Measurements from ENCODE around the gene MOXD1.

DNA sequence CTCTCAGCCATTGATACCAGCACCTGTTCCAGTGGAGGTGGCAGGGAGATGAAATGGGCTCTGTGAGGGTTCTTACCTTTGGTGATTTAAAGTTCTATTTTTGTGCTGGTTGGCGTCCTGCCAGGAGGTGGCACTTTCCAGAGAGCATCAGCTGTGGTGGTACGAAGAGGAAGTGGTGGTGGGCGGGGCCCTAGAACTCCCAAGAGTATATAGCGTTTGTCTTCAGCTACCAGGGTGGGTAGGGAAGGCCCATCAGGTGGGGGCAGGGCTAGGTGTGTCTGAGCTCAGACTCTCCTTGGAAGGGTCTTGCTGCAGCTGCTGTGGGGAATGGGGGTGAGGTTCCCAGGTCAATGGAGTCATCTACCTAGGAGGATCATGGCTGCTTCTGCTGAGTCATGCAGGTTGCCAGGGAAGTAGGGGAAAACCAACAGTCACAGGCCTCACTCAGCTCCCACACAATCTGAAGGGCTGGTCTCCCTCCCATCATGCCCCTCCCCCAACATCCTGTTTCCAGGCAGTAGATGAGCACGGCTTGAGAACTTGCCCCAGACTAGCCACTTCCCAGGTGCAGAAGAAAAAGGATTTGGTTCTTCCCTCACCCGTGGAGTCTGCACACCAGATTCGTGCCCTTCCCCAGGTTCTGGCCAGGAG lies 46.6 kb downstream of the MOXD1 start:
- TF ChIP-seq, protein P1, sequence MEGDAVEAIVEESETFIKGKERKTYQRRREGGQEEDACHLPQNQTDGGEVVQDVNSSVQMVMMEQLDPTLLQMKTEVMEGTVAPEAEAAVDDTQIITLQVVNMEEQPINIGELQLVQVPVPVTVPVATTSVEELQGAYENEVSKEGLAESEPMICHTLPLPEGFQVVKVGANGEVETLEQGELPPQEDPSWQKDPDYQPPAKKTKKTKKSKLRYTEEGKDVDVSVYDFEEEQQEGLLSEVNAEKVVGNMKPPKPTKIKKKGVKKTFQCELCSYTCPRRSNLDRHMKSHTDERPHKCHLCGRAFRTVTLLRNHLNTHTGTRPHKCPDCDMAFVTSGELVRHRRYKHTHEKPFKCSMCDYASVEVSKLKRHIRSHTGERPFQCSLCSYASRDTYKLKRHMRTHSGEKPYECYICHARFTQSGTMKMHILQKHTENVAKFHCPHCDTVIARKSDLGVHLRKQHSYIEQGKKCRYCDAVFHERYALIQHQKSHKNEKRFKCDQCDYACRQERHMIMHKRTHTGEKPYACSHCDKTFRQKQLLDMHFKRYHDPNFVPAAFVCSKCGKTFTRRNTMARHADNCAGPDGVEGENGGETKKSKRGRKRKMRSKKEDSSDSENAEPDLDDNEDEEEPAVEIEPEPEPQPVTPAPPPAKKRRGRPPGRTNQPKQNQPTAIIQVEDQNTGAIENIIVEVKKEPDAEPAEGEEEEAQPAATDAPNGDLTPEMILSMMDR (IDR thresholded peaks at IDR 0.05): no peak
- TF ChIP-seq POLR2A (IDR thresholded peaks at IDR 0.05): no peak
